A549 (cell line): ENCODE data around the gene ACKR2.

Experiments
- CEBPB ChIP-seq, 2 experiments: fragments of >200 bp in 1 of 2; sonication (Bioruptor Twin) in 1 of 2; formaldehyde crosslinking in 1 of 2; IDR thresholded peaks; 2 replicates each; pipeline ENCODE4 v1.6.1; 2012 to 2016
- HOXB13 ChIP-seq: fragments of 250-450 bp; sonication (Bioruptor Pico); IDR thresholded peaks from 2 replicates; pipeline ENCODE4 v1.5.0; 2020; ENCODE audit warnings: low read depth, mild to moderate bottlenecking, moderate library complexity
- MAZ ChIP-seq: fragments of 150-350 bp; IDR thresholded peaks from 2 replicates; pipeline ENCODE4 v1.6.1; 2014; ENCODE audit warnings: antibody characterized with exemption, low read depth, low read length, borderline replicate concordance
- POLR2A ChIP-seq: IDR thresholded peaks from 2 replicates; pipeline ENCODE4 v1.6.1; 2012; ENCODE audit warnings: mild to moderate bottlenecking, low read length
- POLR2AphosphoS2 ChIP-seq: conservative IDR thresholded peaks from 2 replicates; pipeline ENCODE4 v1.6.1; 2012; ENCODE audit warnings: low read length, improper control_type of control experiment, inconsistent platforms
- RAD21 ChIP-seq, 2 experiments: fragments of >200 bp in 1 of 2; sonication (Bioruptor Twin) in 1 of 2; formaldehyde crosslinking in 1 of 2; IDR thresholded peaks in 1 of 2; conservative IDR thresholded peaks in 1 of 2; 2 replicates in 1 of 2; 3 replicates in 1 of 2; pipeline ENCODE4 v1.6.1; 2012 to 2018; ENCODE audit warnings: inconsistent platforms in 1 of 2
- REST ChIP-seq: fragments of 200-600 bp; sonication (generic); IDR thresholded peaks from 2 replicates; pipeline ENCODE4 v1.6.1; 2016; ENCODE audit warnings: antibody characterized with exemption, mild to moderate bottlenecking, moderate library complexity
- RFX5 ChIP-seq: fragments of 450-650 bp; IDR thresholded peaks from 2 replicates; pipeline ENCODE4 v1.7.1; 2014; ENCODE audit warnings: antibody characterized with exemption, mild to moderate bottlenecking, moderate library complexity
- TP53 ChIP-seq: fragments of 250-450 bp; sonication (Bioruptor Pico); IDR thresholded peaks from 2 replicates; pipeline ENCODE4 v1.5.0; 2021; ENCODE audit warnings: mild to moderate bottlenecking, moderate library complexity
- TF ChIP-seq, protein P1 (sequence below): fragments of >200 bp; sonication (Bioruptor Twin); formaldehyde crosslinking; IDR thresholded peaks from 3 replicates; pipeline ENCODE4 v1.5.1; 2016
- TF ChIP-seq, protein P2 (sequence below): IDR thresholded peaks from 2 replicates; pipeline ENCODE4 v1.6.1; 2012

DNA sequence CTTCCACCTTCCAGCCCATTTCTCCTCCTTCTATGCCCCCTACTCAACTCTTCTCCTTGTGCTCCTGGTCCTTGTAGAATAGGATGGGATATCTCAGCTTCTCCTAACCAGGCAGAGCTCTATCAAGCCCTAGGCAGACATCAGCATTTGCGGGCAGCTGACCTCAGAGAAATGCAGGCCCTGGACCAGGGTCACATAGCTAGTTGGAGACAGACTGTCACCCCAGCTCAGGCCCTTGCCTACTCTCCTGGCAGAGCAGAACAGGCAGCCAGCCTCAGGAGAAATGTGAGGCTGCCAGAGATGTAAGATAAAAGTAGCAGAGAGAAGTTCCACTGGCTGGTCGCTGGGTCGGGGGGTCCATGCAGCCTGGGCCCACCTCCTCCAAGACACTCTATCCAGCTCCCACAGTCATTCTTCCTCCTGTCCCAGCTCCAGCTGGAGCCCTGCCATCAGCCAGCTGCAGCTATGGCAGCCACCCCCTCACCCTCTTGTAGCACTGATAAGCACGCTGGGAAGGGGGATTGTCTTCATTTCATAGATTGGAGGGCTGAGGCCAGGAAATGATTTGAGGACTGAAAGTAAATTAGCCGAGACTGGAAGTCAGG, 62.4 kb downstream of the ACKR2 start:
- TF ChIP-seq TP53: no peak
- TF ChIP-seq, protein P1, sequence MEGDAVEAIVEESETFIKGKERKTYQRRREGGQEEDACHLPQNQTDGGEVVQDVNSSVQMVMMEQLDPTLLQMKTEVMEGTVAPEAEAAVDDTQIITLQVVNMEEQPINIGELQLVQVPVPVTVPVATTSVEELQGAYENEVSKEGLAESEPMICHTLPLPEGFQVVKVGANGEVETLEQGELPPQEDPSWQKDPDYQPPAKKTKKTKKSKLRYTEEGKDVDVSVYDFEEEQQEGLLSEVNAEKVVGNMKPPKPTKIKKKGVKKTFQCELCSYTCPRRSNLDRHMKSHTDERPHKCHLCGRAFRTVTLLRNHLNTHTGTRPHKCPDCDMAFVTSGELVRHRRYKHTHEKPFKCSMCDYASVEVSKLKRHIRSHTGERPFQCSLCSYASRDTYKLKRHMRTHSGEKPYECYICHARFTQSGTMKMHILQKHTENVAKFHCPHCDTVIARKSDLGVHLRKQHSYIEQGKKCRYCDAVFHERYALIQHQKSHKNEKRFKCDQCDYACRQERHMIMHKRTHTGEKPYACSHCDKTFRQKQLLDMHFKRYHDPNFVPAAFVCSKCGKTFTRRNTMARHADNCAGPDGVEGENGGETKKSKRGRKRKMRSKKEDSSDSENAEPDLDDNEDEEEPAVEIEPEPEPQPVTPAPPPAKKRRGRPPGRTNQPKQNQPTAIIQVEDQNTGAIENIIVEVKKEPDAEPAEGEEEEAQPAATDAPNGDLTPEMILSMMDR: no peak
- no peak for TF ChIP-seq POLR2A
- TF ChIP-seq, protein P2, sequence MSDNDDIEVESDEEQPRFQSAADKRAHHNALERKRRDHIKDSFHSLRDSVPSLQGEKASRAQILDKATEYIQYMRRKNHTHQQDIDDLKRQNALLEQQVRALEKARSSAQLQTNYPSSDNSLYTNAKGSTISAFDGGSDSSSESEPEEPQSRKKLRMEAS: no peak
- TF ChIP-seq HOXB13 (CRISPR knock-in tag): no peak
- TF ChIP-seq MAZ: no peak
- no peak for TF ChIP-seq REST
- TF ChIP-seq POLR2AphosphoS2: no peak
- no peak for TF ChIP-seq RAD21 (conservative IDR thresholded peaks at IDR 0.05 in 1 of 2, IDR thresholded peaks at IDR 0.05 in 1 of 2)
- no peak for TF ChIP-seq RFX5
- no peak for TF ChIP-seq CEBPB (IDR thresholded peaks at IDR 0.05)
